ENCODE measurements around the gene CLEC17A.

DNA sequence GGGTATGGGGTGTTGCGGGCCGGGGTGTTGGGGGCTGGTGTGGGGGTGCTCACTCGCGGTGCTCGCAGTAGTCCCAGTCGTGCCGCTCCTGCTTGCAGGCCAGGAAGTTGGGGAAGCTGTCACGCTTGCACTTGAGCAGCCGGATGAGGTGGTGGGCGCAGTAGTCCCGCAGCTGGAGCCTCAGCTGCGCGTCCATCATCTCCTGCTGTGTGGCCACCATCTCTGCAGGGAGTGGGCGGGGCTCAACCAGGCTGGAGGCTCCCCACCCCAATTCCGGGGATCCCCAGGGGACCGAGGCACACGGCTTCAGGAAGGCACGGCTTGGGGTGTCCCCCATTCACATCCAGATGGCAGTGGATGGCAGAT, 16.2 kb upstream of the CLEC17A start:
- TF ChIP-seq MXI1 (IDR thresholded peaks at IDR 0.05; ENCODE audit: borderline replicate concordance, low read depth, low read length) = no peak
- TF ChIP-seq RNF2 (conservative IDR thresholded peaks at IDR 0.05; ENCODE audit: low read depth) = no peak
- TF ChIP-seq, protein P1, sequence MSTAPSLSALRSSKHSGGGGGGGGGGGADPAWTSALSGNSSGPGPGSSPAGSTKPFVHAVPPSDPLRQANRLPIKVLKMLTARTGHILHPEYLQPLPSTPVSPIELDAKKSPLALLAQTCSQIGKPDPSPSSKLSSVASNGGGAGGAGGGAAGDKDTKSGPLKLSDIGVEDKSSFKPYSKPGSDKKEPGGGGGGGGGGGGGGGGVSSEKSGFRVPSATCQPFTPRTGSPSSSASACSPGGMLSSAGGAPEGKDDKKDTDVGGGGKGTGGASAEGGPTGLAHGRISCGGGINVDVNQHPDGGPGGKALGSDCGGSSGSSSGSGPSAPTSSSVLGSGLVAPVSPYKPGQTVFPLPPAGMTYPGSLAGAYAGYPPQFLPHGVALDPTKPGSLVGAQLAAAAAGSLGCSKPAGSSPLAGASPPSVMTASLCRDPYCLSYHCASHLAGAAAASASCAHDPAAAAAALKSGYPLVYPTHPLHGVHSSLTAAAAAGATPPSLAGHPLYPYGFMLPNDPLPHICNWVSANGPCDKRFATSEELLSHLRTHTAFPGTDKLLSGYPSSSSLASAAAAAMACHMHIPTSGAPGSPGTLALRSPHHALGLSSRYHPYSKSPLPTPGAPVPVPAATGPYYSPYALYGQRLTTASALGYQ (CRISPR knock-in tag; IDR thresholded peaks at IDR 0.05) = no peak
- no peak for TF ChIP-seq CBFB (CRISPR knock-in tag; IDR thresholded peaks at IDR 0.05)
- TF ChIP-seq, protein P2, sequence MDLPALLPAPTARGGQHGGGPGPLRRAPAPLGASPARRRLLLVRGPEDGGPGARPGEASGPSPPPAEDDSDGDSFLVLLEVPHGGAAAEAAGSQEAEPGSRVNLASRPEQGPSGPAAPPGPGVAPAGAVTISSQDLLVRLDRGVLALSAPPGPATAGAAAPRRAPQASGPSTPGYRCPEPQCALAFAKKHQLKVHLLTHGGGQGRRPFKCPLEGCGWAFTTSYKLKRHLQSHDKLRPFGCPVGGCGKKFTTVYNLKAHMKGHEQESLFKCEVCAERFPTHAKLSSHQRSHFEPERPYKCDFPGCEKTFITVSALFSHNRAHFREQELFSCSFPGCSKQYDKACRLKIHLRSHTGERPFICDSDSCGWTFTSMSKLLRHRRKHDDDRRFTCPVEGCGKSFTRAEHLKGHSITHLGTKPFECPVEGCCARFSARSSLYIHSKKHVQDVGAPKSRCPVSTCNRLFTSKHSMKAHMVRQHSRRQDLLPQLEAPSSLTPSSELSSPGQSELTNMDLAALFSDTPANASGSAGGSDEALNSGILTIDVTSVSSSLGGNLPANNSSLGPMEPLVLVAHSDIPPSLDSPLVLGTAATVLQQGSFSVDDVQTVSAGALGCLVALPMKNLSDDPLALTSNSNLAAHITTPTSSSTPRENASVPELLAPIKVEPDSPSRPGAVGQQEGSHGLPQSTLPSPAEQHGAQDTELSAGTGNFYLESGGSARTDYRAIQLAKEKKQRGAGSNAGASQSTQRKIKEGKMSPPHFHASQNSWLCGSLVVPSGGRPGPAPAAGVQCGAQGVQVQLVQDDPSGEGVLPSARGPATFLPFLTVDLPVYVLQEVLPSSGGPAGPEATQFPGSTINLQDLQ (CRISPR knock-in tag; IDR thresholded peaks at IDR 0.05) = no peak
- TF ChIP-seq ARID2 (CRISPR knock-in tag; IDR thresholded peaks at IDR 0.05; ENCODE audit: borderline replicate concordance) = no peak
